Liver (tissue), 9 donors: ENCODE data around the gene ZNF700. TPM values are rescaled to one million over a fixed set of nuclear protein-coding genes. Genes with fewer than 3 reads are reported as not detected.
A peak's percentile ranks its signal among the peaks of the same experiment; 100 is the strongest.

Source experiments
- DNase-seq: peaks from one replicate; pipeline ENCODE4 v3.0.0-alpha.2; 2017; ENCODE audit warnings: low spot score
- H3K27ac ChIP-seq, 2 donors: one replicate each; pipeline ENCODE4 v1.7.0; 2013; ENCODE audit warnings: inconsistent platforms in 2 of 2, low read length in 2 of 2, control low read depth in 1 of 2, low read depth in 1 of 2, mild to moderate bottlenecking in 1 of 2
- H3K27me3 ChIP-seq, 4 donors: one replicate each; pipeline versions ENCODE4 v1.6.1 to v1.7.0; 2013; ENCODE audit warnings: low read length in 3 of 4, inconsistent platforms in 1 of 4, mild to moderate bottlenecking in 1 of 4, moderate library complexity in 1 of 4; ENCODE audit not compliant: control insufficient read depth in 4 of 4, insufficient read depth in 4 of 4
- H3K36me3 ChIP-seq, 4 donors: one replicate each; pipeline versions ENCODE4 v1.6.1 to v1.7.0; 2013; ENCODE audit warnings: low read length in 3 of 4, mild to moderate bottlenecking in 3 of 4, low read depth in 1 of 4, moderate library complexity in 1 of 4; ENCODE audit not compliant: control insufficient read depth in 4 of 4, insufficient read depth in 3 of 4
- H3K4me1 ChIP-seq, 4 donors: one replicate each; pipeline versions ENCODE4 v1.6.1 to v1.7.0; 2013; ENCODE audit warnings: low read length in 3 of 4, mild to moderate bottlenecking in 3 of 4, moderate library complexity in 1 of 4; ENCODE audit not compliant: control insufficient read depth in 4 of 4, insufficient read depth in 4 of 4
- H3K4me3 ChIP-seq, 3 donors: one replicate each; pipeline versions ENCODE4 v1.6.1 to v1.7.0; 2013; ENCODE audit warnings: low read length in 3 of 3, control low read depth in 1 of 3, low read depth in 1 of 3, mild to moderate bottlenecking in 1 of 3
- H3K9ac ChIP-seq, 2 donors: one replicate each; pipeline ENCODE4 v1.7.0; 2013; ENCODE audit warnings: low read length in 2 of 2, mild to moderate bottlenecking in 2 of 2, moderate library complexity in 2 of 2, control low read depth in 1 of 2, low read depth in 1 of 2
- H3K9me3 ChIP-seq, 4 donors: one replicate each; pipeline versions ENCODE4 v1.6.1 to v1.7.0; 2013; ENCODE audit warnings: low read length in 3 of 4; ENCODE audit not compliant: control insufficient read depth in 4 of 4
- ATF3 ChIP-seq: IDR thresholded peaks from 2 replicates; pipeline ENCODE4 v1.6.1; 2016; ENCODE audit warnings: antibody characterized with exemption
- CTCF ChIP-seq: fragments of 150-350 bp; IDR thresholded peaks from 2 replicates; pipeline ENCODE4 v1.5.1; 2017; ENCODE audit warnings: improper control_type of control experiment, low read depth, low read length; ENCODE audit not compliant: missing input control
- EGR1 ChIP-seq, 2 donors: IDR thresholded peaks; 2 replicates each; pipeline ENCODE4 v1.6.1; 2016 to 2018; ENCODE audit warnings: antibody characterized with exemption in 2 of 2, low read depth in 2 of 2
- FOXA1 ChIP-seq: IDR thresholded peaks from 2 replicates; pipeline ENCODE4 v1.6.1; 2016; ENCODE audit warnings: antibody characterized with exemption
- FOXA2 ChIP-seq: IDR thresholded peaks from 2 replicates; pipeline ENCODE4 v1.6.1; 2016; ENCODE audit warnings: antibody characterized with exemption
- GABPA ChIP-seq, 2 donors: IDR thresholded peaks in 1 of 2; conservative IDR thresholded peaks in 1 of 2; 2 replicates each; pipeline ENCODE4 v1.6.1; 2016; ENCODE audit warnings: antibody characterized with exemption in 2 of 2, mild to moderate bottlenecking in 1 of 2, moderate library complexity in 1 of 2
- HNF4A ChIP-seq, 2 donors: conservative IDR thresholded peaks; 2 replicates each; pipeline ENCODE4 v1.6.1; 2016; ENCODE audit warnings: antibody characterized with exemption in 2 of 2, mild to moderate bottlenecking in 2 of 2
- HNF4G ChIP-seq: IDR thresholded peaks from 2 replicates; pipeline ENCODE4 v1.6.1; 2016; ENCODE audit warnings: antibody characterized with exemption
- JUND ChIP-seq, 2 donors: IDR thresholded peaks; 2 replicates each; pipeline ENCODE4 v1.6.1; 2016; ENCODE audit warnings: antibody characterized with exemption in 2 of 2
- MAX ChIP-seq: IDR thresholded peaks from 2 replicates; pipeline ENCODE4 v1.6.1; 2016; ENCODE audit warnings: antibody characterized with exemption
- NR2F2 ChIP-seq: IDR thresholded peaks from 2 replicates; pipeline ENCODE4 v1.6.1; 2016; ENCODE audit warnings: antibody characterized with exemption
- RAD21 ChIP-seq, 2 donors: IDR thresholded peaks; 2 replicates each; pipeline ENCODE4 v1.6.1; 2016; ENCODE audit warnings: antibody characterized with exemption in 2 of 2, mild to moderate bottlenecking in 2 of 2
- REST ChIP-seq: IDR thresholded peaks from 2 replicates; pipeline ENCODE4 v1.6.1; 2016; ENCODE audit warnings: antibody characterized with exemption, mild to moderate bottlenecking
- RXRA ChIP-seq, 2 donors: IDR thresholded peaks; 2 replicates each; pipeline ENCODE4 v1.6.1; 2017 to 2018; ENCODE audit warnings: antibody characterized with exemption in 2 of 2, mild to moderate bottlenecking in 1 of 2
- SP1 ChIP-seq: IDR thresholded peaks from 2 replicates; pipeline ENCODE4 v1.6.1; 2018; ENCODE audit warnings: antibody characterized with exemption, mild to moderate bottlenecking
- TAF1 ChIP-seq: conservative IDR thresholded peaks from 2 replicates; pipeline ENCODE4 v1.6.1; 2016; ENCODE audit warnings: antibody characterized with exemption, mild to moderate bottlenecking
- YY1 ChIP-seq: IDR thresholded peaks from 2 replicates; pipeline ENCODE4 v1.6.1; 2016; ENCODE audit warnings: antibody characterized with exemption, mild to moderate bottlenecking
- ZBTB33 ChIP-seq: IDR thresholded peaks from 2 replicates; pipeline ENCODE4 v1.6.1; 2016; ENCODE audit warnings: antibody characterized with exemption
- WGBS: extraction: QIAGEN DNeasy Blood & Tissue Kit; methylation state at CpG from one replicate; pipeline ENCODE4 v1.1.7; 2013; 5-methylcytosine and 5-hydroxymethylcytosine counted together
- polyA plus RNA-seq, 2 donors: library from polyadenylated mRNA; stranded (reverse) in 1 of 2; unstranded in 1 of 2; fragments of 200-250 nt in 1 of 2; fragments of >200 nt in 1 of 2; fragmentation: Nextera tagmentation in 1 of 2; extraction: Ambion mirVana in 1 of 2; gene quantifications; one replicate each; pipeline versions ENCODE4 v1.2.1 to v1.2.3, GENCODE V29; 2013 to 2015
- total RNA-seq, 2 donors: library from RNA; depleted of rRNA; stranded (reverse); fragments of >200 nt; gene quantifications; one replicate each; pipeline ENCODE4 v1.2.3, GENCODE V29; 2014
- donor health status: healthy.
- donor health status: healthy.
- donor health status: healthy.
- donor health status: healthy.
- donor health status: healthy.

ZNF700 gene
- total and polyA plus RNA-seq, 4 donors: 3.1 to 13.7 (median 6.7) TPM

- 83% methylated on average over 1 of the region's 1 CpG for whole genome bisulfite sequencing
These were observed 45.3 kb downstream of the ZNF700 start for GRCh38 chr19:11970174-11970573.

More at GRCh38 chr19:11970174-11970573, 45.3 kb downstream of the ZNF700 start:
- H3K27ac ChIP-seq: no peak overlapping the region
- H3K9me3 ChIP-seq: peaks cover 6 to 24% (median 12%) of the 10 kb centered on the region in 4 donors
- H3K27me3 ChIP-seq: no peaks in the 10 kb centered on the region
- H3K36me3 ChIP-seq: peaks cover 0 to 4% (median 2%) of the 10 kb centered on the region in 4 donors
- no peak for TF ChIP-seq NR2F2
- no peak for TF ChIP-seq EGR1 (IDR thresholded peaks at IDR 0.05; ENCODE audit: low read depth in 2 of 2)
- TF ChIP-seq REST: no peak
- no peak for TF ChIP-seq FOXA2
- no peak for TF ChIP-seq RAD21 (IDR thresholded peaks at IDR 0.05)
- TF ChIP-seq YY1: no peak
- no peak for TF ChIP-seq HNF4G
- no peak for TF ChIP-seq FOXA1
- TF ChIP-seq SP1: no peak
- no peak for TF ChIP-seq CTCF
- no peak for TF ChIP-seq GABPA (IDR thresholded peaks at IDR 0.05 in 1 of 2, conservative IDR thresholded peaks at IDR 0.05 in 1 of 2)
- no peak for TF ChIP-seq JUND (IDR thresholded peaks at IDR 0.05)
- no peak for TF ChIP-seq TAF1
- no peak for TF ChIP-seq HNF4A (conservative IDR thresholded peaks at IDR 0.05)
- no peak for TF ChIP-seq MAX
- no peak for TF ChIP-seq ZBTB33
- TF ChIP-seq RXRA (IDR thresholded peaks at IDR 0.05): no peak
- no peak for TF ChIP-seq ATF3
- no peaks in the 10 kb centered on the region for H3K4me1 ChIP-seq
- DNase-seq: no peak
- no peak overlapping the region for H3K9ac ChIP-seq
- H3K4me3 ChIP-seq: peak overlapping the region in 1 of 3 donors; percentile 11
